HFFc6 (cell line): Measurements from ENCODE around the gene ZSCAN16. TPM values are rescaled to one million over a fixed set of nuclear protein-coding genes. Genes with fewer than 3 reads are reported as not detected.
"Not testable (repeated sequence)": the region's sequence is repeated elsewhere in the genome, so short reads cannot be mapped to it uniquely, and the experiment has no call there.

Experiments used
- DNase-seq: peaks from one replicate; pipeline ENCODE4 v3.0.0-alpha.2; 2018
- H3K27ac Mint-ChIP-seq: 2 replicates; pipeline ENCODE4 v1.8.0; 2020; ENCODE audit warnings: mild to moderate bottlenecking, mixed read lengths
- H3K27me3 Mint-ChIP-seq: 2 replicates; pipeline ENCODE4 v1.8.0; 2021; ENCODE audit warnings: mild to moderate bottlenecking, moderate library complexity, mixed read lengths; ENCODE audit not compliant: insufficient read depth
- H3K36me3 Mint-ChIP-seq: 2 replicates; pipeline ENCODE4 v1.8.0; 2021; ENCODE audit warnings: low read depth, mixed read lengths
- H3K4me1 Mint-ChIP-seq: 2 replicates; pipeline ENCODE4 v1.8.0; 2020; ENCODE audit warnings: low read depth, mixed read lengths
- H3K4me3 Mint-ChIP-seq: 2 replicates; pipeline ENCODE4 v1.8.0; 2020; ENCODE audit warnings: mild to moderate bottlenecking, moderate library complexity, mixed read lengths
- H3K9me3 Mint-ChIP-seq: 2 replicates; pipeline ENCODE4 v1.8.0; 2020; ENCODE audit warnings: mild to moderate bottlenecking, mixed read lengths
- long read RNA-seq: library from polyadenylated mRNA; unstranded; transcript quantifications from one replicate; pipeline ENCODE4 v2.0.0, GENCODE V29; 2019
- total RNA-seq, 6 experiments: library from RNA; stranded (reverse); fragmentation: NEBNext Ultra II Directional; extraction: Animal tissue kit (Norgen Biotek cat#: 25700); gene quantifications; 2 replicates in 1 of 6; 3 replicates in 5 of 6; pipeline ENCODE4 v1.2.3, GENCODE V29; 2021
- TF ChIP-seq, protein P1 (sequence below): fragments of 200-600 bp; sonication (generic); IDR thresholded peaks from 2 replicates; pipeline ENCODE4 v1.5.0; 2021; ENCODE audit warnings: antibody characterized with exemption, mild to moderate bottlenecking

Gene ZSCAN16
- 1 to 10 TPM in 3 of 6 experiments, under 1 TPM in 3; 0.84 to 1.6 (median 1.1) TPM for total RNA-seq
- long read RNA-seq, partial matches to known transcripts = 0 of 2 reads
- long read RNA-seq, other reads (novel, unspliced or antisense) = 1 of 2 reads

- Mint-ChIP-seq H3K36me3 (peaks cover 19% of the 10 kb centered on the region), H3K27ac (peak within 1 kb of the TSS; percentile 85), H3K4me1 (peaks cover 41% of the 10 kb centered on the region), H3K4me3 (peak within 1 kb of the TSS; percentile 95), H3K9me3 (no peaks in the 10 kb centered on the region), H3K27me3 (no peaks in the 10 kb centered on the region; the same call in 1 of the 2 replicates)
- DNase-seq = peak; percentile 78
- TF ChIP-seq, protein P1, sequence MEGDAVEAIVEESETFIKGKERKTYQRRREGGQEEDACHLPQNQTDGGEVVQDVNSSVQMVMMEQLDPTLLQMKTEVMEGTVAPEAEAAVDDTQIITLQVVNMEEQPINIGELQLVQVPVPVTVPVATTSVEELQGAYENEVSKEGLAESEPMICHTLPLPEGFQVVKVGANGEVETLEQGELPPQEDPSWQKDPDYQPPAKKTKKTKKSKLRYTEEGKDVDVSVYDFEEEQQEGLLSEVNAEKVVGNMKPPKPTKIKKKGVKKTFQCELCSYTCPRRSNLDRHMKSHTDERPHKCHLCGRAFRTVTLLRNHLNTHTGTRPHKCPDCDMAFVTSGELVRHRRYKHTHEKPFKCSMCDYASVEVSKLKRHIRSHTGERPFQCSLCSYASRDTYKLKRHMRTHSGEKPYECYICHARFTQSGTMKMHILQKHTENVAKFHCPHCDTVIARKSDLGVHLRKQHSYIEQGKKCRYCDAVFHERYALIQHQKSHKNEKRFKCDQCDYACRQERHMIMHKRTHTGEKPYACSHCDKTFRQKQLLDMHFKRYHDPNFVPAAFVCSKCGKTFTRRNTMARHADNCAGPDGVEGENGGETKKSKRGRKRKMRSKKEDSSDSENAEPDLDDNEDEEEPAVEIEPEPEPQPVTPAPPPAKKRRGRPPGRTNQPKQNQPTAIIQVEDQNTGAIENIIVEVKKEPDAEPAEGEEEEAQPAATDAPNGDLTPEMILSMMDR = no peak
Measured at GRCh38 chr6:28124350-28124970, at the start of gene ZSCAN16. Gene ZSCAN16 (plus strand): TSS chr6:28124609. CDS start chr6:28125444, 835 bp downstream.

GRCh38 chr6:28078050-28078449 is 46.4 kb upstream of the ZSCAN16 start:
- 0 out of 2 replicates have a peak, but pooled peaks cover 4% of the 10 kb centered on the region for H3K36me3 Mint-ChIP-seq
- no peak overlapping the region for H3K4me3 Mint-ChIP-seq

GRCh38 chr6:28078836-28079235 is 45.6 kb upstream of the ZSCAN16 start:
- H3K4me3 Mint-ChIP-seq = 0 out of 2 replicates have a peak overlapping the region, but pooled peaks have one; percentile 11
- TF ChIP-seq, protein P1 = no peak
- 0 out of 2 replicates have a peak, but pooled peaks cover 4% of the 10 kb centered on the region for H3K36me3 Mint-ChIP-seq
- no peaks in the 10 kb centered on the region for H3K9me3 Mint-ChIP-seq
- peaks cover 20% of the 10 kb centered on the region for H3K4me1 Mint-ChIP-seq
- H3K27me3 Mint-ChIP-seq = peaks cover under 1% of the 10 kb centered on the region; the same call in 1 of the 2 replicates
- DNase-seq = no peak
- no peak overlapping the region for H3K27ac Mint-ChIP-seq

More at GRCh38 chr6:28078050-28078449, 46.4 kb upstream of the ZSCAN16 start:
- no peaks in the 10 kb centered on the region for H3K9me3 Mint-ChIP-seq
- peaks cover 20% of the 10 kb centered on the region for H3K4me1 Mint-ChIP-seq
- no peak overlapping the region for H3K27ac Mint-ChIP-seq
- TF ChIP-seq, protein P1 = no peak
- H3K27me3 Mint-ChIP-seq = peaks cover 2% of the 10 kb centered on the region; the same call in 1 of the 2 replicates
- no peak for DNase-seq

DNA sequence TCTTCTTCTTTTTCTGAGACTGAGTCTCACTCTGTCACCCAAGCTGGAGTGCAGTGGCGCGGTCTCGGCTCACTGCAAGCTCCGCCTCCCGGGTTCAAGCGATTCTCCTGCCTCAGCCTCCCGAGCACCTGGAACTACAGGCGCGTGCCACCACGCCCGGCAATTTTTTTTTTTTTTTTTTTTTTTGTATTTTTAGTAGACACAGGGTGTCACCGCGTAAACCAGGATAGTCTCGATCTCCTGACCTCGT is 44.1 kb upstream of the ZSCAN16 start, which contains the start of gene ZNF165:
Gene ZNF165, plus strand, starts transcription at position 188 of the 250 bp plus-strand sequence. CDS start 4,913 bp downstream, outside the sequence.
- not testable (repeated sequence) for H3K27me3 Mint-ChIP-seq, H3K9me3 Mint-ChIP-seq, H3K36me3 Mint-ChIP-seq, DNase-seq
- peak within 1 kb of the TSS; percentile 100 for H3K27ac Mint-ChIP-seq
- peaks cover 20% of the 10 kb centered on the region for H3K4me1 Mint-ChIP-seq
- peak within 1 kb of the TSS; percentile 100 for H3K4me3 Mint-ChIP-seq

GRCh38 chr6:28080631-28081485 is 43.6 kb upstream of the ZSCAN16 start:
- Mint-ChIP-seq H3K4me1 (peaks cover 20% of the 10 kb centered on the region), H3K9me3 (no peaks in the 10 kb centered on the region), H3K27ac (peak overlapping the region; percentile 100), H3K27me3 (peaks cover 1% of the 10 kb centered on the region; the same call in 1 of the 2 replicates), H3K4me3 (peak overlapping the region; percentile 100), H3K36me3 (0 out of 2 replicates have a peak, but pooled peaks cover 4% of the 10 kb centered on the region)
- TF ChIP-seq, protein P1 = no peak
- peak; percentile 93 for DNase-seq

DNA sequence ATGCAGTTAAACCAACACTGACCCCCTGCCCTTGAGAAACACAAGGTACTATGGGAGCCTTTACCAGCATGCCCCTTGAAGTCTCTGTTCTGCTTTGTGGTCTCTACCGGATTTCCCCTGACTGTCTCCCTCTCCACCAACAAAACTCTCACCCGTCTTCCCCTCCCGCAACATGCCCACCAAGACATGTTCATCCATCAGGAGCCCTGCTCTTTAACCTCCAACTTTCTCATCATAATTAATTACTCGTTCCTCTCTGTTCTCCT is 43.0 kb upstream of the ZSCAN16 start:
- peaks cover 1% of the 10 kb centered on the region; the same call in 1 of the 2 replicates for H3K27me3 Mint-ChIP-seq
- peak overlapping the region; percentile 100 for H3K4me3 Mint-ChIP-seq
- H3K36me3 Mint-ChIP-seq = 0 out of 2 replicates have a peak, but pooled peaks cover 4% of the 10 kb centered on the region
- no peaks in the 10 kb centered on the region for H3K9me3 Mint-ChIP-seq
- no peak for DNase-seq
- TF ChIP-seq, protein P1 = no peak
- peaks cover 20% of the 10 kb centered on the region for H3K4me1 Mint-ChIP-seq
- H3K27ac Mint-ChIP-seq = peak overlapping the region; percentile 100
